ENCODE data around the gene TM7SF2. TPM values are rescaled to one million over a fixed set of nuclear protein-coding genes. Genes with fewer than 3 reads are reported as not detected.
A peak's percentile ranks its signal among the peaks of the same experiment; 100 is the strongest.

Gene TM7SF2
- total and polyA plus RNA-seq, 2 of the 13 experiments (the other 11 are each of a cell fraction or from before 2014, with no cell fraction given) = 56.0 to 66.9 TPM

DNA sequence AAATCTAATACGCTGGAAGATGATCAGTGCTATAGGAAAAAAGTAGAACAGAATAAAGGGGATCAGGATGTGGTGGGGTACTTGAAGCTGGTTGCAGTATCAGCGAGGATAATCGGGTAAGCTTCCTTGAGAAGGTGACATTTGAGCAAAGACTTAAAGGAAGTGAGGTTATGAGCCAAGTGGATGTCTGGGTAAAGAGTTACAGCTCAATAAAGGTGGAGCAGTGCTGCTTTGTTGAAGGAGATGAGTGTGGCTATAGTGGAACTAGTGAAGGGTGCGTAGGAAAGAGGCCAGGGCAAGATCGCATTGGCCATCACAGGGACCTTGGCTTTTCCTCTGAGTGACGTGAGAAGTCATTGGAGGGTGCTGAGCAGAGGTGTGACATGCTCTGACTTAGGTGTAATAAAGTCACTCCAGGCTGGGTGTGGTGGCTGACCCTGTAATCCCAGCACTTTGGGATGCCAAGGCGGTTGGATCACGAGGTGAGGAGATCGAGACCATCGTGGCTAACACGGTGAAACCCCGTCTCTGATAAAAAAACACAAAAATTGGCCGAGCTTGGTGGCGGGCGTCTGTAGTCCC, 24.9 kb downstream of the TM7SF2 start (continued):
- TF ChIP-seq HBP1 (CRISPR knock-in tag; IDR thresholded peaks at IDR 0.05; ENCODE audit: low read depth) (no peak), CBFB (CRISPR knock-in tag; IDR thresholded peaks at IDR 0.05) (no peak)
- TF ChIP-seq, protein P1, sequence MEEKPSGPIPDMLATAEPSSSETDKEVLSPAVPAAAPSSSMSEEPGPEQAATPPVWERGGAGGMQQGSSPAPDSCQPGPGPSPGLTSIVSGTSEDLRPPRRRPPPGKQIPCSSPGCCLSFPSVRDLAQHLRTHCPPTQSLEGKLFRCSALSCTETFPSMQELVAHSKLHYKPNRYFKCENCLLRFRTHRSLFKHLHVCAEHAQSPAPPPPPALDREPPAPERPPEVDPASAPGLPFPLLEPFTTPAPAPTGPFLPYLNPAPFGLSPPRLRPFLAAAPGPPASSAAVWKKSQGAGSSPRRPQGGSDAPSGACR (CRISPR knock-in tag; IDR thresholded peaks at IDR 0.05) = no peak

DNA sequence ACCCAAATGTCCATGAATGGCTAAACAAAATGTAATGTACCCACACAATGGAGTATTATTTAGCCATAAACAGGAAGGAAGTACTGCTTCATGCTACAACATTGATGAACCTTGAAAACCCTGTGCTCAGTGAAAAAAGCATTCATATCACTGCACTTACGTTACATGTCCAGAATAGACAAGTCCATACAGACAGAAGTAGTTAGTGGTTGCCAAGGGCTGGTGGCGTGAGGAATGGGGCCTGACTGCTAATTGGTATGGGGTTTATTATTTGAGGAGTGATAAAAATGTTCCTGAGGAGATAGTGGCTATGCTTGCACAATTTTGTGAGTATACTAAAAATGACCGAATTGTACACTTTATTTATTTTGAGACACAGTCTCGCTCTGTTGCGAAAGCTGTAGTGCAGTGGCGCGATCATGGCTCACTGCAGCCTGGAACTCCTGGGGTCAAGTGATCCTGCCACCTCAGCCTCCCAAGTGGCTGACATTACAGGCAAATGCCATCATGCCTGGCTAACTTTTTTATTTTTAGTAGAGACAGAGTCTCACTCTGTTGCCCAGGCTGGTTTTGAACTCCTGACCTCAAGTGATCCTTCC, 30.3 kb downstream of the TM7SF2 start:
- ChIA-PET POLR2A (interaction anchor here (1.1 kb wide), 1 partner anchor 20 kb away, joined by 6 read pairs; the partner anchor contains the start of genes FAU and MRPL49), CTCF (ENCODE audit: low intra/inter-chr PET ratio, low total read pairs) (no interaction called here)
- H3K27me3 ChIP-seq (ENCODE audit: control insufficient read depth in 1 of 2, insufficient read depth in 2 of 2, low read length in 2 of 2) = no peaks in the 10 kb centered on the region
- no peak for DNase-seq (ENCODE audit: low spot score)
- no TSS peak for BruUV-seq (replicated peaks)
- no peaks in the 10 kb centered on the region for H3K79me2 ChIP-seq (ENCODE audit: insufficient read depth, low read length)
- H3K4me3 ChIP-seq (replicated peaks in 1 of 3; ENCODE audit: insufficient read depth in 1 of 3, low read depth in 2 of 3, low read length in 3 of 3) = peak overlapping the region in 1 of 3 experiments; percentile 13; a peak in 1 of 6 replicates
- FAIRE-seq = peak; percentile 71
- peak; percentile 55 for ATAC-seq
- H3K4me2 ChIP-seq (ENCODE audit: low read depth, low read length) = peak overlapping the region; percentile 54
- H3K9me3 ChIP-seq (ENCODE audit: low read length) = no peaks in the 10 kb centered on the region
- H4K20me1 ChIP-seq (ENCODE audit: insufficient read depth, low read length) = no peaks in the 10 kb centered on the region
- 2% methylated on average over 7 of the region's 7 CpGs for WGBS (ENCODE audit: low lambda C conversion rate)
- peaks cover 39% of the 10 kb centered on the region for H3K4me1 ChIP-seq (ENCODE audit: insufficient read depth, low read length)
- H2AFZ ChIP-seq (ENCODE audit: low read length) = no peak overlapping the region
- H3K36me3 ChIP-seq (replicated peaks in 1 of 2; ENCODE audit: control insufficient read depth in 1 of 2, insufficient read depth in 2 of 2, low read length in 2 of 2) = no peaks in the 10 kb centered on the region
- H3K27ac ChIP-seq (ENCODE audit: extremely low read length, insufficient read depth, low read length) = no peak overlapping the region
- intact Hi-C loops (cut with micrococcal nuclease; ENCODE audit: unreplicated experiment) = no loop called here
- in situ Hi-C loops (cut with HindIII; ENCODE audit: extremely low pct_ligation_motif_present, low pct_unique_long_range_greater_than_20kb) = no loop called here
- H3K9ac ChIP-seq (ENCODE audit: insufficient read depth, low read depth, low read length) = no peak overlapping the region
- TF ChIP-seq ZNF343 (CRISPR knock-in tag; IDR thresholded peaks at IDR 0.05) = no peak
- TF ChIP-seq, protein P2, sequence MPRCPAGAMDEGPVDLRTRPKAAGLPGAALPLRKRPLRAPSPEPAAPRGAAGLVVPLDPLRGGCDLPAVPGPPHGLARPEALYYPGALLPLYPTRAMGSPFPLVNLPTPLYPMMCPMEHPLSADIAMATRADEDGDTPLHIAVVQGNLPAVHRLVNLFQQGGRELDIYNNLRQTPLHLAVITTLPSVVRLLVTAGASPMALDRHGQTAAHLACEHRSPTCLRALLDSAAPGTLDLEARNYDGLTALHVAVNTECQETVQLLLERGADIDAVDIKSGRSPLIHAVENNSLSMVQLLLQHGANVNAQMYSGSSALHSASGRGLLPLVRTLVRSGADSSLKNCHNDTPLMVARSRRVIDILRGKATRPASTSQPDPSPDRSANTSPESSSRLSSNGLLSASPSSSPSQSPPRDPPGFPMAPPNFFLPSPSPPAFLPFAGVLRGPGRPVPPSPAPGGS (CRISPR knock-in tag; IDR thresholded peaks at IDR 0.05) = no peak
- TF ChIP-seq MIER3 (CRISPR knock-in tag; IDR thresholded peaks at IDR 0.05; ENCODE audit: borderline replicate concordance) = no peak
- TF ChIP-seq NR1H2 (CRISPR knock-in tag; IDR thresholded peaks at IDR 0.05; ENCODE audit: borderline replicate concordance, low read depth) = no peak
- TF ChIP-seq ZHX1 (CRISPR knock-in tag; IDR thresholded peaks at IDR 0.05; ENCODE audit: low read depth) = no peak
- no peak for TF ChIP-seq ZNF3 (CRISPR knock-in tag; IDR thresholded peaks at IDR 0.05)
- TF ChIP-seq CEBPB (IDR thresholded peaks at IDR 0.05; ENCODE audit: borderline replicate concordance, low read depth, low read length) = peak; percentile 79
- TF ChIP-seq GATAD2A (CRISPR knock-in tag; IDR thresholded peaks at IDR 0.05) = peak; percentile 52
- 0 out of 2 replicates have a peak, but pooled peaks have one; percentile 32 for TF ChIP-seq ZBTB43 (CRISPR knock-in tag; conservative IDR thresholded peaks at IDR 0.05)

Data from HepG2 (cell line).